Right lobe of liver (tissue), 4 donors: ENCODE measurements around the gene TEDC2.

Source experiments
- POLR2A ChIP-seq: fragments of 450-650 bp; IDR thresholded peaks from one replicate; pipeline ENCODE4 v1.6.1; 2017; ENCODE audit warnings: antibody characterized with exemption, mild to moderate bottlenecking
- TF ChIP-seq, protein P1 (sequence below), 4 donors: fragments of 200-600 bp in 3 of 4; fragments of 450-650 bp in 1 of 4; IDR thresholded peaks; one replicate each; pipeline versions ENCODE4 v1.5.1 to v1.8.0; 2016 to 2022; ENCODE audit warnings: antibody characterized with exemption in 4 of 4, mild to moderate bottlenecking in 2 of 4
- donor health status: DM: no; HTN: no; CAD: no.
- donor health status: DM: no; HTN: no; CAD: no.
- donor health status: DM: no; HTN: yes; CAD: no.

GRCh38 chr16:2436110-2436509, 23.8 kb upstream of the TEDC2 start:
- TF ChIP-seq, protein P1, sequence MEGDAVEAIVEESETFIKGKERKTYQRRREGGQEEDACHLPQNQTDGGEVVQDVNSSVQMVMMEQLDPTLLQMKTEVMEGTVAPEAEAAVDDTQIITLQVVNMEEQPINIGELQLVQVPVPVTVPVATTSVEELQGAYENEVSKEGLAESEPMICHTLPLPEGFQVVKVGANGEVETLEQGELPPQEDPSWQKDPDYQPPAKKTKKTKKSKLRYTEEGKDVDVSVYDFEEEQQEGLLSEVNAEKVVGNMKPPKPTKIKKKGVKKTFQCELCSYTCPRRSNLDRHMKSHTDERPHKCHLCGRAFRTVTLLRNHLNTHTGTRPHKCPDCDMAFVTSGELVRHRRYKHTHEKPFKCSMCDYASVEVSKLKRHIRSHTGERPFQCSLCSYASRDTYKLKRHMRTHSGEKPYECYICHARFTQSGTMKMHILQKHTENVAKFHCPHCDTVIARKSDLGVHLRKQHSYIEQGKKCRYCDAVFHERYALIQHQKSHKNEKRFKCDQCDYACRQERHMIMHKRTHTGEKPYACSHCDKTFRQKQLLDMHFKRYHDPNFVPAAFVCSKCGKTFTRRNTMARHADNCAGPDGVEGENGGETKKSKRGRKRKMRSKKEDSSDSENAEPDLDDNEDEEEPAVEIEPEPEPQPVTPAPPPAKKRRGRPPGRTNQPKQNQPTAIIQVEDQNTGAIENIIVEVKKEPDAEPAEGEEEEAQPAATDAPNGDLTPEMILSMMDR (IDR thresholded peaks at IDR 0.05) = no peak
- no peak for TF ChIP-seq POLR2A
